GM12878 (cell line): Measurements from ENCODE around the gene ENOX2. TPM values are rescaled to one million over a fixed set of nuclear protein-coding genes. Genes with fewer than 3 reads are reported as not detected.

Source experiments
- ATAC-seq: fragments of 200-7000 bp; cut with Tn5 transposase; 3 replicates; pipeline ENCODE4 v1.9.1; 2020; ENCODE audit warnings: mild to moderate bottlenecking, moderate library complexity
- BruUV-seq: library from RNA; stranded (reverse); fragments of 400-500 nt; replicated peaks from 2 replicates; lab custom pipeline; 2021; lab: Mats Ljungman, UMichigan
- CTCF ChIA-PET: fragments of 300-600 bp; sonication (Branson Sonifier 250); formaldehyde crosslinking; extraction: SDS; loops from one replicate; lab custom pipeline; 2021; ENCODE audit warnings: inconsistent platforms; lab: Yijun Ruan, JAX
- POLR2A ChIA-PET: fragments of 350-600 bp; formaldehyde crosslinking; extraction: SDS; loops from one replicate; lab custom pipeline; 2021; ENCODE audit warnings: inconsistent platforms; lab: Charles Lee
- RAD21 ChIA-PET: fragments of 300-600 bp; sonication (Branson Sonifier 250); formaldehyde crosslinking; loops from one replicate; lab custom pipeline; 2023; ENCODE audit warnings: antibody characterized with exemption; ENCODE audit not compliant: unreplicated experiment; lab: Charles Lee
- SMC1A ChIA-PET: fragments of 300-600 bp; sonication (Branson Sonifier 250); formaldehyde crosslinking; loops from one replicate; lab custom pipeline; 2023; ENCODE audit not compliant: unreplicated experiment, uncharacterized antibody; lab: Charles Lee
- DNase-seq: peaks from one replicate; pipeline ENCODE4 v3.0.0-alpha.2; 2011; ENCODE audit warnings: low read depth, low spot score
- FAIRE-seq: peaks from 3 replicates; lab custom pipeline; 2011; peaks lifted over from hg19 to GRCh38; lab: Jason Lieb, UNC
- H2AFZ ChIP-seq: 2 replicates; pipeline ENCODE4 v1.6.0; 2011; ENCODE audit warnings: low read depth, low read length, control low read depth; ENCODE audit not compliant: control insufficient read depth
- H3K27ac ChIP-seq: 2 replicates; pipeline ENCODE4 v1.5.1; 2011; ENCODE audit warnings: control low read depth; ENCODE audit not compliant: control insufficient read depth, insufficient read depth
- H3K27me3 ChIP-seq, 2 experiments: replicated peaks in 1 of 2; 2 replicates each; pipeline versions ENCODE4 v1.6.0 to v1.6.1; 2011; ENCODE audit warnings: low read length in 1 of 2; ENCODE audit not compliant: control insufficient read depth in 2 of 2, insufficient read depth in 2 of 2
- H3K36me3 ChIP-seq, 2 experiments: 2 replicates each; pipeline ENCODE4 v1.5.1; 2011; ENCODE audit warnings: low read length in 1 of 2; ENCODE audit not compliant: control insufficient read depth in 2 of 2, insufficient read depth in 2 of 2
- H3K4me1 ChIP-seq: 2 replicates; pipeline ENCODE4 v1.6.1; 2011; ENCODE audit warnings: mild to moderate bottlenecking, low read length, moderate library complexity, mixed read lengths; ENCODE audit not compliant: control insufficient read depth, insufficient read depth
- H3K4me2 ChIP-seq: 2 replicates; pipeline ENCODE4 v1.6.0; 2011; ENCODE audit warnings: control low read depth; ENCODE audit not compliant: control insufficient read depth, insufficient read depth
- H3K4me3 ChIP-seq: fragments of 200-600 bp; sonication (generic); 2 replicates; pipeline ENCODE4 v1.5.1; 2016
- H3K79me2 ChIP-seq: 2 replicates; pipeline ENCODE4 v1.6.0; 2011; ENCODE audit warnings: low read length; ENCODE audit not compliant: control insufficient read depth, insufficient read depth
- H3K9ac ChIP-seq: 2 replicates; pipeline ENCODE4 v1.8.0; 2011; ENCODE audit warnings: low read length, control low read depth, mixed read lengths; ENCODE audit not compliant: control insufficient read depth, insufficient read depth
- H3K9me3 ChIP-seq: replicated peaks from 3 replicates; pipeline ENCODE4 v1.5.1; 2011; ENCODE audit warnings: mild to moderate bottlenecking, low read length; ENCODE audit not compliant: control insufficient read depth, insufficient read depth
- H4K20me1 ChIP-seq: 2 replicates; pipeline ENCODE4 v1.6.0; 2011; ENCODE audit not compliant: control insufficient read depth, insufficient read depth
- RUNX3 ChIP-seq: IDR thresholded peaks from 2 replicates; pipeline ENCODE4 v1.6.1; 2012; ENCODE audit warnings: low read length, inconsistent platforms
- SREBF1 ChIP-seq: IDR thresholded peaks from 2 replicates; pipeline ENCODE4 v1.6.1; 2012; ENCODE audit warnings: mild to moderate bottlenecking, low read length
- WGBS: methylation state at CpG from one replicate; pipeline ENCODE4 v1.1.6; 2016; ENCODE audit warnings: low lambda C conversion rate; ENCODE audit not compliant: insufficient replicate concordance, insufficient coverage; ENCODE audit errors: missing lambda C conversion rate; 5-methylcytosine and 5-hydroxymethylcytosine counted together
- in situ Hi-C: fragments of 300-500 bp; cut with MboI; formaldehyde crosslinking; loops from 9 replicates; pipeline ENCODE4 v1.14.3; 2018; ENCODE audit warnings: mixed read lengths
- intact Hi-C: fragments of 100-400 bp; cut with micrococcal nuclease; formaldehyde crosslinking; loops from one replicate; pipeline ENCODE4 v1.14.2; 2022; ENCODE audit not compliant: unreplicated experiment
- polyA plus RNA-seq, 11 experiments: library from polyadenylated mRNA; depleted of rRNA in 4 of 11; unstranded in 6 of 11; stranded (reverse) in 5 of 11; fragments of >200 nt; fragmentation: Nextera tagmentation in 4 of 11; fragmentation: Illumina TruSeq in 1 of 11; extraction: Ambion mirVana in 4 of 11; extraction: Trizol in 1 of 11; gene quantifications; 1 replicate in 1 of 11; 2 replicates in 10 of 11; pipeline versions ENCODE4 v1.2.1 to v1.2.3, GENCODE V29; 2011 to 2016; ENCODE audit warnings: inconsistent platforms in 2 of 11, missing spikeins in 2 of 11, low read depth in 1 of 11
- total RNA-seq, 4 experiments: library from RNA; depleted of rRNA in 3 of 4; stranded (reverse); fragments of >200 nt in 3 of 4; fragmentation: Illumina TruSeq in 1 of 4; extraction: Trizol in 1 of 4; gene quantifications; 2 replicates each; pipeline versions ENCODE4 v1.2.1 to v1.2.3, GENCODE V29; 2013 to 2021
- TF ChIP-seq, protein P1 (sequence below): IDR thresholded peaks from 2 replicates; pipeline ENCODE4 v1.6.1; 2011; ENCODE audit warnings: low read depth, low read length, improper control_type of control experiment, borderline replicate concordance
- TF ChIP-seq, protein P2 (sequence below): IDR thresholded peaks from 2 replicates; pipeline ENCODE4 v1.6.1; 2012; ENCODE audit warnings: improper control_type of control experiment, low read depth, low read length; ENCODE audit not compliant: insufficient replicate concordance

Gene ENOX2
- total and polyA plus RNA-seq, 10 of the 15 experiments (the other 5 are each of a cell fraction or from before 2014, with no cell fraction given) = 3.2 to 13.0 (median 7.7) TPM

DNA sequence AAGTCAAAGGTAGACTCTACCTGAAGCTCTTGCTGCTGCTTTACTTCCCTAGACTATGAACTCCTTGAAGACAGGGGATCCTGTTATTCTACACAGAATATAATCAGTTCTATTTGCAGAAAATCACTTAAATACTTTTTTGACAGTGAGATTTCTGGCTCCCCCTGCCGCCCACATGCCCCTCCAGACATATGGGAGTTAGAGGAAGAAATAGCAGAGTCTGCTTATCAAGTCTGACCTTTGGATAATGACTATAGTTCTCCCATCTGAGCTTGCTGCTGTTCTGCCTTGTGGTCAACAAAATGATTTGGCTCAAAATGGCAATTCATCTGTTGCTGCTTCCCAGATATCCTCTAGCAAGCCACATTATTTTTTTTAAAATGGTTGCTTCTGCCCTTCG, 101.1 kb downstream of the ENOX2 start:
- ChIA-PET SMC1A (no interaction called here), RAD21 (no interaction called here)
- no peaks in the 10 kb centered on the region for H3K9me3 ChIP-seq
- H3K79me2 ChIP-seq = no peaks in the 10 kb centered on the region
- H4K20me1 ChIP-seq = no peaks in the 10 kb centered on the region
- no peak for ATAC-seq
- intact Hi-C loops = no loop called here
- no TSS peak for BruUV-seq
- no peaks in the 10 kb centered on the region for H3K27me3 ChIP-seq
- TF ChIP-seq RUNX3 (no peak), SREBF1 (no peak)
- TF ChIP-seq, protein P1, sequence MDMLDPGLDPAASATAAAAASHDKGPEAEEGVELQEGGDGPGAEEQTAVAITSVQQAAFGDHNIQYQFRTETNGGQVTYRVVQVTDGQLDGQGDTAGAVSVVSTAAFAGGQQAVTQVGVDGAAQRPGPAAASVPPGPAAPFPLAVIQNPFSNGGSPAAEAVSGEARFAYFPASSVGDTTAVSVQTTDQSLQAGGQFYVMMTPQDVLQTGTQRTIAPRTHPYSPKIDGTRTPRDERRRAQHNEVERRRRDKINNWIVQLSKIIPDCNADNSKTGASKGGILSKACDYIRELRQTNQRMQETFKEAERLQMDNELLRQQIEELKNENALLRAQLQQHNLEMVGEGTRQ = no peak
- TF ChIP-seq, protein P2, sequence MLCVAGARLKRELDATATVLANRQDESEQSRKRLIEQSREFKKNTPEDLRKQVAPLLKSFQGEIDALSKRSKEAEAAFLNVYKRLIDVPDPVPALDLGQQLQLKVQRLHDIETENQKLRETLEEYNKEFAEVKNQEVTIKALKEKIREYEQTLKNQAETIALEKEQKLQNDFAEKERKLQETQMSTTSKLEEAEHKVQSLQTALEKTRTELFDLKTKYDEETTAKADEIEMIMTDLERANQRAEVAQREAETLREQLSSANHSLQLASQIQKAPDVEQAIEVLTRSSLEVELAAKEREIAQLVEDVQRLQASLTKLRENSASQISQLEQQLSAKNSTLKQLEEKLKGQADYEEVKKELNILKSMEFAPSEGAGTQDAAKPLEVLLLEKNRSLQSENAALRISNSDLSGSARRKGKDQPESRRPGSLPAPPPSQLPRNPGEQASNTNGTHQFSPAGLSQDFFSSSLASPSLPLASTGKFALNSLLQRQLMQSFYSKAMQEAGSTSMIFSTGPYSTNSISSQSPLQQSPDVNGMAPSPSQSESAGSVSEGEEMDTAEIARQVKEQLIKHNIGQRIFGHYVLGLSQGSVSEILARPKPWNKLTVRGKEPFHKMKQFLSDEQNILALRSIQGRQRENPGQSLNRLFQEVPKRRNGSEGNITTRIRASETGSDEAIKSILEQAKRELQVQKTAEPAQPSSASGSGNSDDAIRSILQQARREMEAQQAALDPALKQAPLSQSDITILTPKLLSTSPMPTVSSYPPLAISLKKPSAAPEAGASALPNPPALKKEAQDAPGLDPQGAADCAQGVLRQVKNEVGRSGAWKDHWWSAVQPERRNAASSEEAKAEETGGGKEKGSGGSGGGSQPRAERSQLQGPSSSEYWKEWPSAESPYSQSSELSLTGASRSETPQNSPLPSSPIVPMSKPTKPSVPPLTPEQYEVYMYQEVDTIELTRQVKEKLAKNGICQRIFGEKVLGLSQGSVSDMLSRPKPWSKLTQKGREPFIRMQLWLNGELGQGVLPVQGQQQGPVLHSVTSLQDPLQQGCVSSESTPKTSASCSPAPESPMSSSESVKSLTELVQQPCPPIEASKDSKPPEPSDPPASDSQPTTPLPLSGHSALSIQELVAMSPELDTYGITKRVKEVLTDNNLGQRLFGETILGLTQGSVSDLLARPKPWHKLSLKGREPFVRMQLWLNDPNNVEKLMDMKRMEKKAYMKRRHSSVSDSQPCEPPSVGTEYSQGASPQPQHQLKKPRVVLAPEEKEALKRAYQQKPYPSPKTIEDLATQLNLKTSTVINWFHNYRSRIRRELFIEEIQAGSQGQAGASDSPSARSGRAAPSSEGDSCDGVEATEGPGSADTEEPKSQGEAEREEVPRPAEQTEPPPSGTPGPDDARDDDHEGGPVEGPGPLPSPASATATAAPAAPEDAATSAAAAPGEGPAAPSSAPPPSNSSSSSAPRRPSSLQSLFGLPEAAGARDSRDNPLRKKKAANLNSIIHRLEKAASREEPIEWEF = no peak
- TF ChIP-seq, all 136 proteins: peak for 0
- no peak overlapping the region for H3K27ac ChIP-seq
- H3K36me3 ChIP-seq = no peaks in the 10 kb centered on the region
- WGBS = 64% methylated on average over 2 of the region's 2 CpGs
- no peak overlapping the region for H3K4me3 ChIP-seq
- POLR2A ChIA-PET = no interaction called here
- CTCF ChIA-PET = interaction anchor here (0.6 to 1.3 kb wide), 2 partner anchors 115 to 485 kb away, joined by 4 to 5 read pairs; no protein-coding TSS in a partner anchor
- in situ Hi-C loops = no loop called here
- H3K9ac ChIP-seq = no peak overlapping the region
- H3K4me1 ChIP-seq = no peaks in the 10 kb centered on the region
- FAIRE-seq (no peak), DNase-seq (no peak)
- H3K4me2 ChIP-seq = no peak overlapping the region
- no peak overlapping the region for H2AFZ ChIP-seq
